ENCODE measurements around the gene KLF18.
"Not testable (repeated sequence)": the region's sequence is repeated elsewhere in the genome, so short reads cannot be mapped to it uniquely, and the experiment has no call there.

The KLF18 gene

GRCh38 chr1:44119525-44119924 lies 21.9 kb downstream of the KLF18 start:
- no peak for DNase-seq

DNA sequence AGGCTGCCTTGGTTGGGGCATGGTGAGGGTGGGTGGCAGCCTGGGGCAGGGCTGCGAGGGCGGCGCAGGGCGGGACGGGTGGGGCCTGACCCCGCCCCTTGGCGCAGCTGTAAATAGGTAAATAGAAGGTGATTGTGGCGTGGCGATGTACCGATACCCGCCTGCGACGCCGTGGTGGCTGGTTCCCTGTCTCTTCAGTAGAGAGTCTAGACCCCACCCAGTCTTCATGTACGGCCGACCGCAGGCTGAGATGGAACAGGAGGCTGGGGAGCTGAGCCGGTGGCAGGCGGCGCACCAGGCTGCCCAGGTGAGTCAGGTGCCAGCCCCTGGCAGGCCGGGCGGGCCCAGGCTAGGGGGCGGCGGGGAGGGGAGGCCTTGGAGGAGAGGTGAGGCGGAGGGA lies 22.7 kb downstream of the KLF18 start, which contains the start of gene KLF17:
TSS of gene KLF17 (plus strand) at position 140 of the 400 bp plus-strand sequence. CDS start at position 227, 87 bp downstream.
- DNase-seq, result no peak

- DNase-seq, result not testable (repeated sequence)
Observed at GRCh38 chr1:44117272-44117671, 24.2 kb downstream of the KLF18 start.

DNA sequence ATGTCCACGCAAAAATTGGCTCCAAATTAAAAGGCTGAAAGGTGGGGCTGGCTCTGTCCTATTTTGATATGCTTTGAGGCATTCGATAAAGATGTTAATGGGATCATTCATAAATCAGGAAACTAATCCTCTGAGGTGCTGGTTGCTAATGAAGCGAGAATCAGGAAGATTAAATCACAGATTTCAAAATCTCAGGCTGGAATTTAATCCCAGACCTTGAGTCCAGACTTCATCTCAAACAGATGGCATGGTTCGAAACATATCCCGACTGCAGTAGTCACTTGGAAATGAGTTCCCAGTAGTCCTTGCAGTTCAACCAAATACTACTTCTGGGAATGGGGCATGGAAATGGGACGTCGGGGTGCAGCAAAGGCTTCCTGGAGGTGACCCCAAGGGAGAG lies 27.3 kb downstream of the KLF18 start:
- no peak for DNase-seq

DNA sequence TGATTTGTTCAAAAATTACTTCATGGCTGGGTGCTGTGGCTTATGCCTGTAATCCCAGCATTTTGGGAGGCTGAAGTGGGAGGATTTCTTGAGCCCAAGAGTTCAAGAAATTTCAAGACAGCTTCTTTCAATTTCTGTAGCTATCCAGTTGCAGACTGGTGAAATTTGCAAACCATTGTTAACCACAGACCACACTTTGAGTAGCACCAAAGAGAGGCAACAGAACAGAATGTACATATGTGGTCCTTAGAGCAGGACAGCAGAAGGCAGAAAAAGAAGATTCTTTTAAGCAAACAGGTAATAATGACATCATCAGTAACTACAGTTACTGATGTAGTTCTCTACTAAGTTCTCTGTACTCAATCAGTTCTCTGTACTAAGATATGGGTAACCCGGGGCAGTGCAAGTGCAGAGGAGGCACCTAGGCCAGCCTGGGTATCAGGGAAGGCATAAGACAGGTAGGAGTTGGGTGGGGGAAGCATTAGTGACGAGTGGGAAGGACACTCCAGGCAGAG lies 28.3 kb downstream of the KLF18 start:
- no peak for DNase-seq

- no peak for DNase-seq
Observed at GRCh38 chr1:44112486-44112885, 28.9 kb downstream of the KLF18 start.

DNA sequence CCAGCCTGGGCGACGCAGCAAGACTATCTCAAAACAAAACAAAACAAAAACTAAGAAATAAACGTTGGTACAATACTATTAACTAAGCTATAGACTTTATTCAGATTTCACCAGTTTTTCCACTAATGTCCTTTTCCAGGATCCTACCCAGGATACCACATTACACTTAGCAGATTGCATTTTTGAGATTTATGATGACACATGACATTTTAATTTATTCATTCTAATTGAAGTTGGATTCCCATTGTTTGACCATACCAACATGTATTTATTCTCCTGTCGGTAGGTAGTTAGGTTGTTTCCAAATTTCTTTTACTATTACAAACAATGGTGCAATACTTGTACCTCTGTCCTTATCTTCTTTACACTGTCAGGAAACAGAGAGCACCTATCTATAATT lies 29.6 kb downstream of the KLF18 start:
- no peak for DNase-seq

DNA sequence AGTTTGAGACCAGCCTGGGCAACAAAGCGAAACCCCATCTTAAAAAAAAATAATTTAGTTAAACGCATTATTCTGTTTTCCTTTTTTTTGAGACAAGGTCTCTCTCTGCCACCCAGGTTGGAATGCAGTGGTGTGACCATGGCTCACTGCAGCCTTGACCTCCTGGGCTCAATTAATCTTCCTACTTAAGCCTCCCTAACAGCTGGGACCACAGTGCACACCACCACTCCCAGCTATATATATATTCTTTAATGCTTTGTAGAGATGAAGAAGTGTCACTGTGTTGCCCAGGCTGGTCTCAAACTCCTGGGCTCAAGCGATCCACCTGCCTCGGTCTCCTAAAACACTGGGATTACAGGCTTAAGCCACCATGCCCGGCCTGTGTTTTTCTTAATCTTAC lies 30.5 kb downstream of the KLF18 start:
- no peak for DNase-seq

GRCh38 chr1:44108971-44109370 lies 32.5 kb downstream of the KLF18 start:
- no peak for DNase-seq

GRCh38 chr1:44108241-44108640 lies 33.2 kb downstream of the KLF18 start:
- DNase-seq, result no peak

GRCh38 chr1:44105810-44106209 lies 35.6 kb downstream of the KLF18 start:
- DNase-seq, result no peak

- no peak for DNase-seq
Observed at GRCh38 chr1:44103270-44104131, 37.9 kb downstream of the KLF18 start.

DNA sequence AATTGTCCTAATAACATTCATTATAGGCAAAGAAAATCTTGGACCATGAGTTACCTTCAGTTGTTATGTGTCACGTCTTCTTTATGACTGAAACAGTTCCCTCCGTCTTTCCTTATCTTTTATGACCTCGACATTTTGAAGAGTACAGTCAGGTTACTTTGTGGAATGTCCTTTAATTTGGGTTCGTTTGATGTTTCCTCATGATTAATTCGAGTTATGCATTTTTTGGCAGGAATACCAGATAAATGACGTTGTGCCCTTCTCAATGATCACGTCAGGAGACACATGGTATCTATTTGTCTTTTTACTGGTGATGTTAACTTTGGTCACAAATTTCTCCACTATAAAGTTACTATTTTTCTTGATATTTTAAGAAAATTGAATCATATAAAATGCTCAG lies 40.1 kb downstream of the KLF18 start:
- no peak for DNase-seq

- no peak for DNase-seq
Observed at GRCh38 chr1:44100183-44100868, 41.1 kb downstream of the KLF18 start.

DNA sequence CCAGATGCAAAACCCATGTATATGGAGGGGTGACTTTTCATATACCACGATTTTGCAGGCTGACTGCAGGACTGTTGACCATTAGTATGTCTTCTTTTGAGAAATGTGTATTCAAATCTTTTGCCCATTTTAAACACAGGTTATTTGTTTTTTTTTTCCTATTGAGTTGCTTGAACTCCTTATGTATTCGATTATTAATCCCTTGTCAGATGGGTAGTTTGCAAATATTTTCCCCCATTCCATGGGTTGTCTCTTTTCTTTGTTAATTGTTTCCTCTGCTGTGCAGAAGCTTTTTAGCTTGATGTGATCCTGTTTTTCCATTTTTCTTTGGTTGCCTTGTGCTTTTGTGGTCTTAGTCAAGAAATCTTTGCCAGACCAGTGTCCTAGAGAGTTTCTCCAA lies 47.4 kb downstream of the KLF18 start:
- no peak for DNase-seq

GRCh38 chr1:44090429-44091252 lies 50.8 kb downstream of the KLF18 start:
- no peak for DNase-seq

GRCh38 chr1:44089371-44090048 lies 51.9 kb downstream of the KLF18 start:
- DNase-seq, result no peak

Data from stimulated activated naive CD4-positive, alpha-beta T cell (primary cell).